BJ (cell line): ENCODE measurements around the gene PIH1D2. TPM values are rescaled to one million over a fixed set of nuclear protein-coding genes. Genes with fewer than 3 reads are reported as not detected.
A peak's percentile ranks its signal among the peaks of the same experiment; 100 is the strongest.
"Not testable (repeated sequence)": the region's sequence is repeated elsewhere in the genome, so short reads cannot be mapped to it uniquely, and the experiment has no call there.

ENCODE experiments used
- CTCF ChIA-PET: fragments of 350-600 bp; formaldehyde crosslinking; extraction: SDS; loops from one replicate; lab custom pipeline; 2021; ENCODE audit warnings: antibody characterized with exemption, inconsistent platforms; lab: Yijun Ruan, JAX
- POLR2A ChIA-PET: fragments of 300-600 bp; sonication (Branson Sonifier 250); formaldehyde crosslinking; extraction: SDS; loops from one replicate; lab custom pipeline; 2021; ENCODE audit warnings: antibody characterized with exemption; lab: Charles Lee
- DNase-seq: peaks from one replicate; pipeline ENCODE4 v3.0.0-alpha.2; 2011; ENCODE audit warnings: low read depth
- H3K27me3 ChIP-seq: 2 replicates; pipeline ENCODE4 v1.6.0; 2011; ENCODE audit warnings: low read length; ENCODE audit not compliant: control insufficient read depth, insufficient read depth
- H3K36me3 ChIP-seq: 2 replicates; pipeline ENCODE4 v1.5.1; 2011; ENCODE audit warnings: low read length; ENCODE audit not compliant: control insufficient read depth, insufficient read depth
- H3K4me3 ChIP-seq: 2 replicates; pipeline ENCODE4 v1.5.1; 2011; ENCODE audit warnings: low read depth, mild to moderate bottlenecking, control low read depth, low read length
- CTCF ChIP-seq: IDR thresholded peaks from 2 replicates; pipeline ENCODE4 v1.5.1; 2011; ENCODE audit warnings: low read depth, mild to moderate bottlenecking, control low read depth, inconsistent platforms, low read length, moderate library complexity; ENCODE audit not compliant: insufficient read depth
- polyA plus RNA-seq: library from polyadenylated mRNA; depleted of rRNA; stranded (reverse); fragments of >200 nt; gene quantifications from 2 replicates; pipeline ENCODE4 v1.2.3, GENCODE V29; 2011

Gene PIH1D2
- polyA plus RNA-seq, 1 experiment: 0.82 TPM

- POLR2A ChIA-PET: no interaction called here
Measured at GRCh38 chr11:112029460-112029859, 44.4 kb downstream of the PIH1D2 start.

GRCh38 chr11:112026784-112027410 lies 46.9 kb downstream of the PIH1D2 start:
- DNase-seq, H3K4me3 ChIP-seq, H3K36me3 ChIP-seq, H3K27me3 ChIP-seq, CTCF ChIA-PET, POLR2A ChIA-PET: not testable (repeated sequence)

More at GRCh38 chr11:112029460-112029859, 44.4 kb downstream of the PIH1D2 start:
- DNase-seq: no peak
- no peak overlapping the region for H3K4me3 ChIP-seq
- CTCF ChIA-PET: no interaction called here
- no peaks in the 10 kb centered on the region for H3K27me3 ChIP-seq
- peaks cover 2% of the 10 kb centered on the region for H3K36me3 ChIP-seq
- no peak for TF ChIP-seq CTCF

- no peak for TF ChIP-seq CTCF
- ChIA-PET POLR2A (interaction anchor here (0.5 kb wide), 1 partner anchor 10 kb away, joined by 4 read pairs; no protein-coding TSS in a partner anchor), CTCF (no interaction called here)
Measured at GRCh38 chr11:112025707-112026106, 48.1 kb downstream of the PIH1D2 start.

GRCh38 chr11:112024773-112025678 lies 48.8 kb downstream of the PIH1D2 start, which contains the start of gene DLAT:
DLAT (plus strand) TSS chr11:112025408; CDS start chr11:112025473, 65 bp downstream.
- peak within 1 kb of the TSS; percentile 80 for H3K4me3 ChIP-seq
- CTCF ChIA-PET: no interaction called here
- POLR2A ChIA-PET: no interaction called here

More at GRCh38 chr11:112025707-112026106, 48.1 kb downstream of the PIH1D2 start:
- DNase-seq: no peak
- Histone ChIP-seq H3K27me3 (no peaks in the 10 kb centered on the region), H3K4me3 (peak overlapping the region; percentile 80), H3K36me3 (peaks cover 2% of the 10 kb centered on the region)

GRCh38 chr11:112024178-112024772 lies 49.5 kb downstream of the PIH1D2 start:
- Histone ChIP-seq H3K4me3 (peak overlapping the region; percentile 80), H3K36me3 (peaks cover 3% of the 10 kb centered on the region), H3K27me3 (no peaks in the 10 kb centered on the region)
- no peak for TF ChIP-seq CTCF
- no peak for DNase-seq
- POLR2A ChIA-PET: no interaction called here
- CTCF ChIA-PET: no interaction called here

More at GRCh38 chr11:112024773-112025678, 48.8 kb downstream of the PIH1D2 start, which contains the start of gene DLAT:
- H3K36me3 ChIP-seq: no peaks in the 10 kb centered on the region
- no peak for TF ChIP-seq CTCF
- no peak for DNase-seq
- H3K27me3 ChIP-seq: no peaks in the 10 kb centered on the region
